Activated B cell treated with CpG ODN at 0.5 μM for 24 hours (primary cell): ENCODE results near the gene C19orf67. TPM values are rescaled to one million over a fixed set of nuclear protein-coding genes. Genes with fewer than 3 reads are reported as not detected.

Experiments
- ATAC-seq: fragments of 200-7000 bp; cut with Tn5 transposase; one replicate; pipeline ENCODE4 v1.10.0; 2021; ENCODE audit warnings: low read depth, mild to moderate bottlenecking, moderate library complexity
- CTCF ChIA-PET: fragments of 350-600 bp; sonication (Branson Sonifier 250); formaldehyde crosslinking; loops from one replicate; lab custom pipeline; 2021; ENCODE audit warnings: antibody characterized with exemption; lab: Charles Lee
- POLR2A ChIA-PET: fragments of 350-600 bp; sonication (Branson Sonifier 250); formaldehyde crosslinking; loops from one replicate; lab custom pipeline; 2021; ENCODE audit warnings: antibody characterized with exemption; lab: Charles Lee
- DNase-seq: peaks from one replicate; pipeline ENCODE4 v3.0.0; 2022
- H3K27ac Mint-ChIP-seq: one replicate; pipeline ENCODE4 v1.8.0; 2020; ENCODE audit warnings: mixed read lengths
- H3K27me3 Mint-ChIP-seq: one replicate; pipeline ENCODE4 v1.8.0; 2021; ENCODE audit warnings: mixed read lengths
- H3K36me3 Mint-ChIP-seq: one replicate; pipeline ENCODE4 v1.8.0; 2021; ENCODE audit warnings: low read depth, mixed read lengths
- H3K4me1 Mint-ChIP-seq: one replicate; pipeline ENCODE4 v1.8.0; 2021; ENCODE audit warnings: mixed read lengths
- H3K4me3 Mint-ChIP-seq: one replicate; pipeline ENCODE4 v1.8.0; 2020; ENCODE audit warnings: mild to moderate bottlenecking, mixed read lengths
- H3K9me3 Mint-ChIP-seq: one replicate; pipeline ENCODE4 v1.8.0; 2020; ENCODE audit warnings: mixed read lengths
- intact Hi-C: fragments of 100-400 bp; cut with micrococcal nuclease; formaldehyde crosslinking; loops from one replicate; pipeline ENCODE4 v1.15.1; 2024
- total RNA-seq: library from RNA; stranded (reverse); gene quantifications from 2 replicates; pipeline ENCODE4 v1.2.3, GENCODE V29; 2022
- TF ChIP-seq, protein P1 (sequence below): fragments of 200-600 bp; IDR thresholded peaks from one replicate; pipeline ENCODE4 v1.8.0; 2022; ENCODE audit warnings: antibody characterized with exemption, mild to moderate bottlenecking

The C19orf67 gene
- total RNA-seq, 1 donor from 2014 or later = not detected

DNA sequence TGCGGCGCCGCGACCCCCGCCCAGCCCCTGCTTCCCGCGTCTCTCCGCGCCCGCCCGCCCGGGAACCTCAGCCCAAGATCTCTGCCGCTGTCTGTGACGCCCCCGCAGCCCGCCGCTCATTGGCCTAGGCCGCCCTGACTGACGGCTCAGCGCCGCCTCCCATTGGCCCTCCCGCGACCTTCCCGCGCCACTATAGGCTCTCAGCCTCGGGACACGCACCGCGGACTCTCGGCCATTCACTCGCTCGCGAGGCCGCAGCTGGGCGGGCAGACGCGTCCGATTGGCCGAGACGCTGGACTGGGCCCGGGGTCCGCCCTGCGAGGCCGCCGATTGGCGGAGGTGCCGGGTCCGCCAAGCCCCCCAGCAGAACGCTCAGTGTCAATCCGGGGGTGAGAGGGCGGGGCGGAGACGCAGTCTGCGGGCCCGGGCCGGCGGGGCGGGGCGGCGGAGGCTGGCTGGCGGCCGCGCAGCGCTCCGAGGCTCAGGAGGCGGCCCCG lies 32.1 kb upstream of the C19orf67 start, which contains the start of gene PRKACA:
Gene PRKACA, minus strand, starts transcription at position 95 of the 497 bp plus-strand sequence. CDS start 215 bp downstream, outside the sequence.
- Mint-ChIP-seq H3K27ac (peak within 1 kb of the TSS; percentile 68), H3K36me3 (peaks cover 1% of the 10 kb centered on the region), H3K4me1 (peaks cover 42% of the 10 kb centered on the region), H3K4me3 (peak within 1 kb of the TSS; percentile 89), H3K27me3 (no peaks in the 10 kb centered on the region), H3K9me3 (no peaks in the 10 kb centered on the region)
- ATAC-seq (peak; percentile 95), DNase-seq (peak; percentile 95)
- ChIA-PET POLR2A (interaction anchor here (0.7 to 2.0 kb wide), 11 partner anchors 19 to 965 kb away, joined by 3 to 8 read pairs (median 5); partner anchors contain the start of gene ASF1B), CTCF (interaction anchor here (0.9 to 1.1 kb wide), 2 partner anchors 19 to 57 kb away, joined by 3 to 4 read pairs; partner anchors contain the start of gene ASF1B)
- intact Hi-C loops = loop anchor here (1.0 to 10.0 kb wide), 4 partner anchors 19 to 323 kb away; partner anchors contain the start of genes ASF1B, DCAF15 and ZSWIM4
- TF ChIP-seq, protein P1, sequence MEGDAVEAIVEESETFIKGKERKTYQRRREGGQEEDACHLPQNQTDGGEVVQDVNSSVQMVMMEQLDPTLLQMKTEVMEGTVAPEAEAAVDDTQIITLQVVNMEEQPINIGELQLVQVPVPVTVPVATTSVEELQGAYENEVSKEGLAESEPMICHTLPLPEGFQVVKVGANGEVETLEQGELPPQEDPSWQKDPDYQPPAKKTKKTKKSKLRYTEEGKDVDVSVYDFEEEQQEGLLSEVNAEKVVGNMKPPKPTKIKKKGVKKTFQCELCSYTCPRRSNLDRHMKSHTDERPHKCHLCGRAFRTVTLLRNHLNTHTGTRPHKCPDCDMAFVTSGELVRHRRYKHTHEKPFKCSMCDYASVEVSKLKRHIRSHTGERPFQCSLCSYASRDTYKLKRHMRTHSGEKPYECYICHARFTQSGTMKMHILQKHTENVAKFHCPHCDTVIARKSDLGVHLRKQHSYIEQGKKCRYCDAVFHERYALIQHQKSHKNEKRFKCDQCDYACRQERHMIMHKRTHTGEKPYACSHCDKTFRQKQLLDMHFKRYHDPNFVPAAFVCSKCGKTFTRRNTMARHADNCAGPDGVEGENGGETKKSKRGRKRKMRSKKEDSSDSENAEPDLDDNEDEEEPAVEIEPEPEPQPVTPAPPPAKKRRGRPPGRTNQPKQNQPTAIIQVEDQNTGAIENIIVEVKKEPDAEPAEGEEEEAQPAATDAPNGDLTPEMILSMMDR = no peak

GRCh38 chr19:14116918-14117578 lies 31.5 kb upstream of the C19orf67 start:
- Mint-ChIP-seq H3K4me3 (peak overlapping the region; percentile 84), H3K9me3 (no peaks in the 10 kb centered on the region), H3K27me3 (no peaks in the 10 kb centered on the region), H3K27ac (peak overlapping the region; percentile 30), H3K36me3 (peaks cover 1% of the 10 kb centered on the region), H3K4me1 (peaks cover 42% of the 10 kb centered on the region)
- intact Hi-C loops = loop anchor here (1.0 to 10.0 kb wide), 4 partner anchors 19 to 322 kb away; partner anchors contain the start of genes ASF1B, DCAF15 and ZSWIM4
- ChIA-PET POLR2A (interaction anchor here (0.9 to 2.0 kb wide), 7 partner anchors 20 to 965 kb away, joined by 3 to 6 read pairs (median 5); partner anchors contain the start of gene ASF1B), CTCF (interaction anchor here (0.9 to 1.3 kb wide), 3 partner anchors 20 to 57 kb away, joined by 3 to 7 read pairs (median 4); partner anchors contain the start of gene ASF1B)
- ATAC-seq (no peak), DNase-seq (no peak)
- TF ChIP-seq, protein P1 = no peak

- no peak for DNase-seq
- H3K36me3 Mint-ChIP-seq = peaks cover 1% of the 10 kb centered on the region
- TF ChIP-seq, protein P1 = no peak
- H3K4me3 Mint-ChIP-seq = peak overlapping the region; percentile 84
- no peak for ATAC-seq
- no peaks in the 10 kb centered on the region for H3K27me3 Mint-ChIP-seq
- ChIA-PET POLR2A (interaction anchor here (2.0 kb wide), 1 partner anchor 27 kb away, joined by 5 read pairs; no protein-coding TSS in a partner anchor), CTCF (interaction anchor here (1.3 kb wide), 1 partner anchor 20 kb away, joined by 7 read pairs; the partner anchor contains the start of gene ASF1B)
- H3K4me1 Mint-ChIP-seq = peaks cover 42% of the 10 kb centered on the region
- intact Hi-C loops = loop anchor here (10.0 kb wide), 1 partner anchor 322 kb away; the partner anchor contains the start of gene ZSWIM4
- no peaks in the 10 kb centered on the region for H3K9me3 Mint-ChIP-seq
- H3K27ac Mint-ChIP-seq = peak overlapping the region; percentile 30
Observed at GRCh38 chr19:14116525-14116917, 30.9 kb upstream of the C19orf67 start.

DNA sequence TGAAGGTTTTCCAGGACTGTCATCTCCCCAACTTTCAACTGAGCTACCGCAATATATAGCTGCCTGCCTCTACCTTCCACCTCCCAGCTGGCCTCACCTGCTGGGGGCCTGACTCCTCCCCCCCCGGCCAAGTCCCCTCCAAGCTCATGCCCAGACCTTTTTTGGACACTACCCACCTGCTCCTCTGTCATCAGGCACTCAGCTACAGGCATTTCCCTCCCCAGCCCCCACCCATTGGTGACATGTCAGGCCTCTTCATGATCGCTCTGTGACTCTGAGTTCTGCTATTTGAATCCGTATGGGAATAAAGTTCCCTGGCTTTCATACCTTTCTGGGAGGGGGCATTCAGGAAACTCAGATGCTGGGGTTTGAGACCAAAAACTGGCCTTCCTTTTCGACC lies 30.2 kb upstream of the C19orf67 start:
- Mint-ChIP-seq H3K27ac (no peak overlapping the region), H3K4me1 (peaks cover 42% of the 10 kb centered on the region), H3K27me3 (no peaks in the 10 kb centered on the region), H3K9me3 (no peaks in the 10 kb centered on the region), H3K4me3 (peak overlapping the region; percentile 84), H3K36me3 (peaks cover 1% of the 10 kb centered on the region)
- TF ChIP-seq, protein P1 = no peak
- CTCF ChIA-PET = interaction anchor here (0.5 to 1.9 kb wide), 4 partner anchors 21 to 57 kb away, joined by 3 to 9 read pairs (median 6); partner anchors contain the start of gene ASF1B
- DNase-seq = no peak
- intact Hi-C loops = loop anchor here (1.0 to 10.0 kb wide), 3 partner anchors 43 to 321 kb away; partner anchors contain the start of genes MISP3 and ZSWIM4
- no peak for ATAC-seq
- POLR2A ChIA-PET = no interaction called here
